NCI-H510A (cell line): ENCODE measurements around the gene AKAP1.

Source experiments
- DNase-seq: peaks from one replicate; lab custom pipeline; 2025; lab: John Stamatoyannopoulos, UW

Gene AKAP1

DNA sequence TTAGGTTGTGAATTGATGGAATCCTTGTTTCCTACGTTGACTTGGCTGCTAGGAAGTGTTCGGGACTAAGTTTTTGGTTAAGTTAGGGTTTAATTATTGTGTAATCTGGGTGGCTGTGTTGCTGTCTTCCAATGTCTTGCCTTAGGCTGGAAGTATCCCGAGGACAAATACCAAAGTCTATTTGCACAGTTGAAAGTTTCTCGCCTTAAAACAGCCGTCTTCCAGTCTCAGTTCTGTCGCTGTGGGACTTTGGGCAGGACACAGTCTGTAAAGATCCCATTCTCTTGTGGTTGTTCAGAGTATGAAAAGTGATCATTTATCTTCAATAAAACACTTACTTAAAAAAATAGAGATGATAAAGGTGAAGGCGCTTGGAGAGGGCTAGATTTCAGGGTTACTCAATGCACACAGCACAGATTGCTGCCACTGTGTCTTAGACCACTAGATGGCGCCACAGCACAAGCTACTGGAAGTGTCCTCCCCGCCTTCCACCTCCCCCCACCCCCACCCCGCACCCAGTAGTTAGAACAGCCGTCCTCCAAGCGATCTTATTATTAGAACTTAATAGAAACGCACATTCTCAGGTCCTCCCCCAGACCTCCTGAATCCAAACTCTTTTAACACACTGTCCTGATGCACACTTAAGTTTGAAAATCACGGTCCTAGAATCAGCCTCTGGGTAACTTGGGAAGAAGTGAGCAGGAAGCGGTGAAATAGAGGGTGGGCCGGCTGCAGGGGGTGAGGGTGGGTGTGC is 45.8 kb downstream of the AKAP1 start:
- DNase-seq, result peak; percentile 76

DNA sequence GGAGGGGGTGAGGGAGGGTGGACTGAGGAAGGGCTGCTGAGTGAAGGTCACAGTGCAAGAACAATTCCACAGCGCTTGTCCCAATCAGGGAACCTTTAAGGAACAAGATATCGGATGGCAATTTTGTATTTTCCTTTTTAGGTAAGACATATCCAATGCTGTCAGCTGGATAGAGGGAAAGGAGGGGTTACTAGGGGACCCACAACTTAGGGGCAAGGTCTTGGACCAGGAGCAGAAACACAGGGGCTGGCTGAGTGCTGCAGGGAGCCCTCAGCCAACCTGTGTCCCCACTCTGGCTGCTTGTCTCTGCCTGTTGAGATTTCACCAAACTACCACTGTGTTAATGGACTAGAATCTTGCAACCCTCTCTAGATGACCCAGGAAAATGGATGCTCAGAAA is 47.6 kb downstream of the AKAP1 start:
- no peak for DNase-seq

GRCh38 chr17:57133486-57133885 is 48.4 kb downstream of the AKAP1 start:
- no peak for DNase-seq

GRCh38 chr17:57135026-57135788 is 50.2 kb downstream of the AKAP1 start:
- DNase-seq, result no peak

DNA sequence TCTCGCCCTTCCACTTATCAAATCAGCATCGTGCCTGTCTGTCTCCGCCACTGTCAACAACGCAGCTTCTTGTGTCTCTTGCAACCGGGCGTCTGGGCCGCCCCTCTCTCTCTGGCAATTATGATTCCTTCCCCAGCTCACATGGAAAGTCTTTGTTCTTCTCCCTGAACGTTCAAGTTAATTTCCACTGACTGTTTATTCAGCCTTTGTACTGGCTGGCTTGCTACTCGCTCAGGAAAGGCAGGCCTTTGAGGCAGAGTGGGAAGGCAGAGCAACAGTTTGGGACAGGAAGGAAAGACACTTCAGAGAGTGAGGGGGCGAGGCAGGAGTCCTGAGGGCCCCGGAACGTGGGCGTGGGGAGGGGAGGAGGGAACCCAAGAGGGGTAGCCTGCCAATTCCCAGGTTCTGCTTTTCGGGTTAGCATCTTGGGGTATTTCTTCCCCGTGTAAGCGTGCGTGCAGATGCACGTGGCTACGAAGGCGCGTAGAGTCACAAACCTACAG is 50.8 kb downstream of the AKAP1 start:
- peak; percentile 40 for DNase-seq

GRCh38 chr17:57136355-57136754 is 51.3 kb downstream of the AKAP1 start:
- DNase-seq, result no peak

DNA sequence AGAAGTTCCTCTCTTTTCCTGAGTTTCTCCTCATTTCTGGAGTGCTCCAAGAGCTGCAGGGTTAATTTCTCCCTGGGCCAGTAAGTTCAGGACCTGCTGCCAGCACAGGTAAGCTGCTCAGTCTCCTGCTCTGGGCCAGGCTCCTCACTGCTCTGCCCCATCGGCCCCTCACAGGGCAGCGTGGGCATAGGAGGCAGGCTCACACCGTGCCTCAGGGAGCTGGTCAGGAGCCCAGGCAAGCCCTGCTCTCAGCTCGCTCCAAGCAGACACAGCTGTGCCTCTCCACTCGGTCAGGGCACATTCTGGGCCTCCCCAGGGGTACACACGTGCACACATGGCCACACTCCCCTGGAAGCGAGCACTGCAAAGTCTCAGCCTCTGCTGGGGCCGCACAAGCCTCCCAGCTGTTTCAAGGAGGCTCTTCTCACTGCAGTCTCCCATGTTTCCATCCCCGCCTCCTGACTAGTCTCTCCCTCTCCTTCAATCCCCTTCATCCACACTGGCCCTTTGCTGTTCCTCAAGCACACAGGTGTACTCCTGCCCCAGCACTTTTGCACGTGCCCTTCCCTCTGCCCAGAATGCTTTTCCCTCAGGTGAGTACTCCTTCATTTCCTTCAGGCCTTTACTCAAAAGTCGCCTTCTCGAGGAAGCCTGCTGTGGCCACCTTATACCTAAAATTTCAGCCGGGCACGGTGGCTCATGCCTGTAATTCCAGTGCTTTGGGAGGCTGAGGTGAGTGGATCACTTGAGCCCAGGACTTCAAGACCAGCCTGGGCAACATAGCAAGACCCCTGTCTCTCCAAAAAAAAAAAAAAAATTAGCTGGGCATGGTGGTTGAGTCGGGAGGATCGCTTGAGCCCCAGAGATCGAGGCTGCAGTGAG is 53.2 kb downstream of the AKAP1 start:
- no peak for DNase-seq

- DNase-seq, result no peak
Measured at GRCh38 chr17:57138956-57139576, 54.0 kb downstream of the AKAP1 start.

DNA sequence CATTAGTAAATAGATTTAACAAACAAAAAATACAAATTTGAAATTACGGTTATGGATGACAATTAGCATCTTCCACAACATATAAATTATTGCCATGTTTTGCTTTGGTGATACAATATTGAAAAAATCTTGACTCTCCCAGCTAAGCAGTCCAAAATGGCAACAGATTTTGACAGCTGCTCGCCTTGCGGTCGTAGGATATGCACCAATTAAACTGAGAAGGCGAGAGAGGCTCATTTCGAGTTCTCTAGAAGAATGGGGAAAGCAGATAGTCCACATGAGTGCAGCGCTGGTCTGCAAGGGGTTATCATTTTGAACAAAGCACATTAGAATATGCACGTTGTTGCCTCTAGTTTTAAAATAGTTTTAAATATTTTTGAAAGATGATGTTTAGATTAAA is 55.3 kb downstream of the AKAP1 start:
- DNase-seq, result no peak

GRCh38 chr17:57142925-57143324 is 57.9 kb downstream of the AKAP1 start:
- no peak for DNase-seq

DNA sequence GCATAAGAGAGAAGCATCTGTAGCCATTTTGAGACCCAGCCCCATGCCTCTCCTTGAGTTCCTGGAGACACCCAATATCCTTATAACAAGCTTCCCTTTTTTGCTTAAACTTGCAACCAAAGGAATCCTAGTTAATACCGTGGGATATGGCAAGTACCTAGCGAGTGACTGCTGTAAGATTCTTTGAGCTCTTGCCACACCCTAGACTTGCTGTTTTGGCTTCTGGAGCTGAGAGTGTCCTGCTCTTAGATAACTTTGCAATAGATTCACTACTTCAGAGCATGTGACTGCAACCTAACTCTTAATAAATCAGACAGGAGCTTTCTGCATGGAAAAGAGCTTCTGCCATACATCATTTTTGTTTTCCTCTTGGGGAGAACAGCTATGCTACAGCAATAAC is 58.3 kb downstream of the AKAP1 start:
- DNase-seq, result no peak

GRCh38 chr17:57143919-57144318 is 58.9 kb downstream of the AKAP1 start:
- no peak for DNase-seq

- no peak for DNase-seq
Measured at GRCh38 chr17:57144567-57144966, 59.5 kb downstream of the AKAP1 start.

DNA sequence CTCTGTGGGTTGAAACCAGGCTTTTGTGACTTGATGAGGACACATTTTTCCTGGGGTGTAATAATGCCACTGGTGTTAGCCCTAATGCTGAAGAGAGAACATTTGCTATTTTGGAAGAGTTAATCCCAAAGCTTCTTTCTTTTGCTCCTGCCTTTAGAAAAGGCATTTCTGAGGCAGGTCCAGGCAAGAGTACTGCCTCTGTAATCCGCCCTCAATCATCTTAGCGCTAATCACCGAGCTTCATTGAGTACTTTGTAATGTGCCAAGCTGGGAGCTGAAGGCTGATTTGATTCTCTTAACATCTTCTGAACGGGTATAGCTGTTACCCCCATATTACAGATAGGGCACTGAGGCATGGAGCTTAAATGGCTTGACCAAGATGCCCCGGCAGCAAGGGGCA is 60.3 kb downstream of the AKAP1 start:
- DNase-seq, result no peak

DNA sequence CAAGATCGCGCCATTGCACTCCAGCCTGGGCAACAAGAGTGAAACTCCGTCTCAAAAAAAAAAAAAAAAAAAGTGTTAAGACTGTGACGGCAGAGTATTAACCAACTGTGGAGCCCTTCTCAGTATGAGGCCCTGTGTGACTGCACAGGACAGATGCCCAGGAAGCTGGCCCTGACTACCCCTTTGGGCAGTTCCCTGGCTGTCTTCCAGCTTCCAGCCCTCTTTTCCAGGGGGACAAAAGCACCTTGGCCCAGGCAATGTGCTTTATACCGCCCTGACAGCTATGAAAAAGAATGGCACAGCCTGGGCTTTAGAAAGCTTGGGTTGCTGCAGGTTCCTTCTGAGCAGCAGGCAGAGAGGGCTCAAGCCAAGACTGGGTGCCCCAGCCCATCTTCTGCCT is 61.2 kb downstream of the AKAP1 start:
- DNase-seq, result no peak

DNA sequence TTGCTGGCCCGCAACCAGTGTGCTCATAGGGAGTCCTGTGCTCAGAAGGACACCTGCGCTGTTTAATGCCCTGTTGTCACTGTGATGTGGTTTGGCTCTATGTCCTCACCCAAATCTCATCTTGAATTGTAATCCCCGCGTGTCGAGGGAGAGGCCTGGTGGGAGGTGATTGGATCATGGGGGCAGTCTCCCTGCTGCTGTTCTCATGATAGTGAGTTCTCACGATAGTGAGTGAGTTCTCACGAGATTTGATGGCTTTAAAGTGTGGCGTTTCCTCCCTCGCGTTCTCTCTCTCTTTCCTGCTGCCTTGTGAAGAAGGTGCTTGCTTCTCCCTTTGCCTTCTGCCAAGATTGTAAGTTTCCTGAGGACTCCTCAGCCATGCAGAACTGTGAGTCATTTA is 66.8 kb downstream of the AKAP1 start:
- DNase-seq, result no peak

GRCh38 chr17:57152967-57153528 is 68.0 kb downstream of the AKAP1 start:
- no peak for DNase-seq

DNA sequence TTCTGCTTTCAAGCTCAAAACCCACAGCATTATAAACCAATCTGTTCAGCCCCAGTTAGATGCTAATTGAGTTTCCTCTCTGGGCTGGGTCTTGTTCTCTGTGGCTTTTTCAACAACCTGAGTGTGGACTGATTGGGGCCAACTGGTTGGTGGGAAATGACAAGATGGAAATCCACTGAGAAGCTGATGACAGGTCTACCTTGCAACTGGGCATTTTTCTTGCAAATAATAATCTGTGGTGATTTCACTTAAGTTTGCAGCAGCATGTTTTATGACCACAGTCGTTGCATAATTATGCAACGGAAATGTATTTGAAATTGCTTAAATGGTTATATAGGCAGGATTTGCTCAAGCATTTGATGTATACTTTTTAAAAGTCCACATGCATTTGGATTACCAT is 69.9 kb downstream of the AKAP1 start:
- no peak for DNase-seq

DNA sequence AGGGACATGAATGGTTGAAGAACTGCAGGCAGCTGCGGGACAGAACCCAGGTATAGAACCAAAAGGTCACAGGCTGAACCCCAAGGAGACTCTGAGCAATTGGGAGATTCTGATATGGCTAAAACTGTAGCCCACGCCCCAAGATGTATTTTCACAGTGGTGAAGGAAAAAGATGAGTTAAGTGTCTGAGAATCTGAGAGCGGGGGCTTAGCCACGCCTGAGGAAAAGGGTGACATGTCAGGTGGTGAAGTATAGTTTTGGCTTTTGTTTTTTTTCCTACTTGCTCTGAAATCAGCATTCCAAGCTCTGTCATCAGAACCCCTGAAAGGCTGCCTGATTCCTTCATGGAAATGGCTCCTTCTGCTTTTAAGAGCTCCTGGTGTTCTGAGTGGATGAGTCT is 73.3 kb downstream of the AKAP1 start:
- no peak for DNase-seq

GRCh38 chr17:57158795-57159194 is 73.7 kb downstream of the AKAP1 start:
- no peak for DNase-seq

DNA sequence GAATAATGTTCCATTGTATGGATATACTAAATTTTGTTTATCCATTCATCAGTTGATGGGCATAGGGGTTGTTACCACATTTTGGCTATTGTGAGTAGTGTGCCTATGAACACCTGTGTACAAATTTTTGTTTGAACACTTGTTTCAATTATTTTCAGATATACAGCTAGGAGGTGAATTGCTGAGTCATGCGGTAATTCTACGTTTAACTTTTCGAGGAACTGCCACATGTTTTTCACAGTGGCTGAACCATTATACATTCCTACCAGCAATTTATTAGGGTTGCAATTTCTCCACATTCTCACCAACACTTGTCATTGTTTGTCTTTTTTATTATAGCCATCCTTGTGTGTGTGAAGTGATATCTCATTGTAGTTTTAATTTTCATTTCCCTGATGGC is 75.6 kb downstream of the AKAP1 start:
- DNase-seq, result no peak

- DNase-seq, result no peak
Measured at GRCh38 chr17:57164814-57165213, 79.8 kb downstream of the AKAP1 start.
